Stimulated activated CD4-positive, alpha-beta T cell treated with anti-CD3 and anti-CD28 coated beads, Interleukin-4, amount 100 ng/mL, for 1 hour (primary cell): ENCODE data around the gene ROBO2.

Source experiments
- DNase-seq: peaks from one replicate; pipeline ENCODE4 v3.0.0-alpha.2; 2020

The ROBO2 gene

DNA sequence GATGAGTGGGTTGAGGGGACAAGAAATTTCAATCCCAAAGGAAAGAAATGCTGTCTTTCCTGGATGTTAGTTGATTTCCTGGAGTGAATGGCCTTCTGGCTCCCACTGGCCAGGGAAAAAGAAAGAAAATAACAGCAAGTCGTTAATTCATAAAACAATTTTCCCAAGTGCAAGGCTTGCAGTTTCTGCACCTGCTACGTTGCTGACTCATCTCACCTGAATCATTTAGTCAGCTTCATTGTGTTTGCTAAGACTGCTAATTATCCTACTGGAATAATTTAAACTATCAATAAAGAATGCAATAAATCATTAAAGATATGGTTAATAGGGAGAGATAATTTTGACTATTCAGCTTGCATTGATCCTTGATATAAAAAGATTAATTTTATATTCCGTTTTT, 387.6 kb downstream of the ROBO2 start:
- no peak for DNase-seq

DNA sequence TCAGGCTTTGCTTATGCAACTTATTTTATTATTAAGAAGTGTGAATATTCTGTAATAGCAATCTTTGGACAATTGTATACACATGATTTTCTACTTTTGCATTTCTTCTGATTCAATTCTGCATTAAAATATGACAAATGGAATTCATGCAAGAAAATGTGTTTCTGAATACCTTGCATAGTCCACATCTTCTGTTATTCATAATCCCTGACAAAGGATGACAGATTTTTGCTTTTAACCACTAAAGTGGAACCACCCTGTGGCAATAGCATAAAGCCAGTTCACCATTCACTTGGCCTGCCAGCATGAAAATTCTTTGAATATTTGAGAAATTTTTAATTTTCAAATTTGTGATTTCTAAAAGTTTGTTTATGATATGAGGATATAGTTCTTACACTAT, 397.0 kb downstream of the ROBO2 start:
- no peak for DNase-seq

DNA sequence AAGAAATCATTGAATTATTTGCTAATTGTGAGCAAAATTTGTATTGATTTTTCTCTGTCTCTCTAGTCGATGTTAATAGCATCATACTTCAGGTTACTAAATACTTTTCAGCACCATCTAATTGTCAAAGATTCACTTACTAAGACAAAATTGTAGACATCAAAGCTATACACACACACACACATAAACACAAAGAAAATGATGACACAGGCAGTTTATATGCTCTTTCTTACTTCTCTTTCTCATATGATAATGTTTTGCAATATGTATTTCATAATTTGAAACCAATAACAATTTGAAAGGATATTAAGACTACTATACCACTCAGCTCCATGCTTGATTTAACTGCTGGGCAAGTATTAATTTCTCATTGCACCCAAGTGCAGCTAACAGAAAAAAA, 406.2 kb downstream of the ROBO2 start:
- DNase-seq: no peak

DNA sequence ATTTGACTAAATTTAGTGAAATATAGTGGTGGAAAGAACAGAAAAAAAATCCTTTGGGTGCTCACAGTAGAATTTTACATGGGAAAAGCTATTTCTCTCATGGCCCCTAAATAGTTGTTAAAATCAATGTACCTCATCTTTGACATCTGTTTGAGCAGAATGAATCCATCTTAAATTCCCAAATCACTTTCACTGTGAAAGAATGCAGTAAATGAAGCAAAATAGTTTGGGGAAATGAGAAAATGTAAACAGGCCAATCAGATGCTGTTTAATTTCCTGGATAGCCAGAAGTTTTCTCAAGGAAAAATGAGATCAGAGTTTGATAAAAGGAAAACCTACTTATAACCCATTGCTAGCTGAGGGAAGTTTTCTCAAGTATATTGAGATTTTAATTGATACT, 406.9 kb downstream of the ROBO2 start:
- DNase-seq: no peak

DNA sequence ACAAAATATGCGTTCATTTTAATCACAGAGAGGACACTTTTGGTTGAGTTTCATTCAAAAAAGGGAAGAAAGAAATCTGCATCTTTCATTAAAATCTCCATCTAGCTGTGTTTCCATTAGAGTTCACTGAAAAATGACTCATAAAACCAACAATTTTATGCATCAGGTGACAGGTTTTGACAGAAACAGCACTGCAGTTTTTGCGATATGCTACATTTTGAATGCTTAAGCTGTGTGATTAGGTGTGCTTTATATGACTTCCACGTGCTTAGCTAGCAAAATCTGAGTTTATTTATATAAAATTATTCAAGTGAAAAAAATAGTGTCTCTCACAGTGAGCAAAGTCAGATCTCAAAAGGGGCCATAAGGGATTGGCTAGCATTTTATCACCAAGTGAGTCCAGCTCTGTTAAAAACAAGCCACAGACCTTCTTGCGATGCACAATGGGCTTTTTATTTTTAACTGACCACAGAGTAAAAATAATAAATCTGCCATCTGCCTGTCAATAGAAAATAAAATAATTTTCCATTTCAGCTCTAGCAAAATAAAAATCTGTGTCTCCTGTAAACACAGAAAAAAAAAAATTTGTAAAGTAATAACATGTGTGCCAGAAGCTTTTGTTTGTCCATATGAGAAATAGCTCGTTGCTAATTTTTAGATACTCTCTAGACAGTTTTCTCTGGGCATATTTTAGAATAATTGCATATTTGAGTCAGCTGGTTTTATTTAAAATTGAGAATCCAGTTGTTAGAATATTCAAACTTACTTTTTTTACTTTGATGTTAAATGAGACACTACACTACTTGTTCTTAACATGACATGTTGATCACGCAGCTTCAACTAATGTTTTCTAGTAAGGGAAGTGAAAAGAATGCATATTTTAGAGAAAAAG, 409.8 kb downstream of the ROBO2 start:
- no peak for DNase-seq

DNA sequence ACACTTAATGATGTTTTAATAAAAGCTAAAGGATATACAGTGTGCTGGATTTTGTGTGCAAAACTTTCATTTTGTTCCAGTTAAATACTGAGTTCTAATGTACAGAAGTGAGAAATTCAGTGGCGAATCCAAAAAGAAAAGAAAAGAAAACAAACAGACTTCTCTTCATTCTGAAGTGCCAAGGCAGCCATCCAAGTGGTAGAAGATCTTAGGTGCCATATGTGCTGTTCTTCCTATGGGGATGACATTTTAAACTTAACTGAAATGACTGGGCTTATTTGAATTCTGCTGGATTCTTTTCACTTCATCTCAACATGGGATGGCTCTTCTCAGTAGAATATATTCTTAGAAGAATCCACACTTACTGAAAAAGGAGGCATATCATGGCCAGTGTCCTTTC, 416.5 kb downstream of the ROBO2 start:
- no peak for DNase-seq

DNA sequence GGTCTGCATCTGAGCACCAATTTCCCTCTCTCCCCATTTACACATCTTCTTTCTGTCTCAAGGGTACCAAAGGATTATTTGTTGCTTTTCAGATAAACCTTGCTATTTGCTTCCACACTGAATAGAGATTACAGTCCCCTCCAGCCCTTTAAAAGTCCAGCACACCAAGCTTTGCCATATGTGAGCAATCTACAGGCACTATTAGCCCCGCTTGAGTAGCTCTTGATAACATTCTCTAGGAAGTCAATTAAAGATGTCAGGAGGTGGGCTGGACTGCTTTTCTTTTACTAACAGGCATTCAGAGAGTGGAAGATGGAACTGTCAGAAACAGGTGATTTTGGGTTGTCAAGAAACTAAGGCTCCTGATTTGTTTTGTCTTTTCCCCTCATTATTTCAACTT, 417.0 kb downstream of the ROBO2 start:
- DNase-seq: no peak

DNA sequence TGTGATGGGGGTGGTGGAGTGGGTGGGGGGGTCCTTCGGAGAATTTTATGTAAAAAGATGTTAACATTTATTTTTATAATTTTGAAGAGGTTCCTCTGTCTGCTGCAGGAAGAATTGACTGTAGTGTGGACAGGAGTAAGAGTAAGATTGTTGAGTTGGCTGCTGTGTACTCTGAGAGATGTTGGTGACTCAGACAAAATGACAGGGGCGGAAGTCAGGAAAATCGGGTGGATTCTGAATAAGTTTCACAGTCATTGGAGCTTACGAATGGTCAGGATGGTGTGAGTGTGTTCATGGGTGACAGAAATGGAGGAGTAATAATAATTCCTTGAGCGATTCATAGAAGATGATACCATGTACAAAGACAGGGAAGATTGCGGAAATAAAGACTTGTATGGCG, 420.0 kb downstream of the ROBO2 start:
- DNase-seq: no peak

DNA sequence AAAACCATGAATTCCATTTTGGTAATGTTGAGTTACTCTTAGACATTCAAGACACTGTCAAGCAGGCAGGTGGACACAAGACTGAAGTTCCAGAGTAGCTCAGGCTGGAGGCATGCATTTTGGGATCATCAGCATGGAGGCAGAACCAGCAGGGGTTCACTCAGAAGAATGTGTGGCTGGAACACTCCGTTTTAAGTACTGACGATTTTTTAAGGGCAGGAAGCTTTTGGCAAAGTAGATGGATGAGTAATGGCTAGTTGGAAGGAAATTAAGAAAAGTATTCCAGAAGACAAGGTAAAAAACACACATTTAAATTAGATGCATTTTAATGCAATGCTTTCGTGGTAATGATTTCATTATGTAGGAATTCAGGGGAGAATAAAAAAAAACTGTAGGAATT, 420.4 kb downstream of the ROBO2 start:
- DNase-seq: no peak

DNA sequence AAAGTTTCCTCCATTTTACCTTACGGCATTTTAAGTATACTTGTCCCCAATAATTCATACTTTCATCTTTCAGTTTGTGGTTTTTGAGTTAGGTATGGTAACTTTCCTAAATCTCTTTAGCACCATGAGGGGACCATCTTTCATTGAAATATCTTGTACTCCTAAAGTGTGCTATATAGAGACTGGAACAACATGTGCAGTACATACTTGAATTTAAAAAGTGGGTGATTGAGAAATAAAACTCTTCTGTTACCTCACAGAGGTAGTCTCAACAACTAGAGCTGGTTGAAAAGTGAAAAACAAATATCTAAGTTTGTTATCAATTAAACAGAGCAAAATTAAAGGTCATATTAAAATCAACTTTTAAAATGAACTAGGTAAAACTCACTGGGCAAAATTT, 423.1 kb downstream of the ROBO2 start:
- no peak for DNase-seq

DNA sequence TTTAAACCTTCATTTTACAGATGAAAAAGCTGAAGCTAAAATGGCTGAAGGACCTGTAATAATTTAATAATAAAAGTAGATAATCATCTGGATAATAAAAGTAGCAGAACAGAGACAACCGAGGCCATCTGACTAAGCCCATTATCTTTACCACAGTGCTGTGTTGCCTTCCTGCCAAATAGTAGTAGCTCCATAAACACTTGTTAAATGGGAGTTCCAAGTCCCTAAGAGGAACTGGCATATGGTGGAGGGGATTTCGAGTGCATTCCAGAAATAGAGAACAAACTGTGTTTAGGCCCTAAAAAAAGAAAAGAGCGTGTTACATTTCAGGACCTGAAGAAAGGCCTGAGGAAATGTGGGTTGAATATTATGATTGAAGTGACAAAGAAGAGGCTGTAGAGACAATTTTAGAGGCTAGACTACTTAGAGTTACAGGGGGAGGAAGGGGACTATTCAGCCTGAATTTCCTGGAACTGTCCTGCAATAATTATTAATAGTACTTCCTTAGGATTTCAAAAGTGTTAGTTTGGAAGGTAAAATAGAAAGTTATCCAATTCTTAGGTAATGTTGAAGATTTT, 424.3 kb downstream of the ROBO2 start:
- DNase-seq: no peak

DNA sequence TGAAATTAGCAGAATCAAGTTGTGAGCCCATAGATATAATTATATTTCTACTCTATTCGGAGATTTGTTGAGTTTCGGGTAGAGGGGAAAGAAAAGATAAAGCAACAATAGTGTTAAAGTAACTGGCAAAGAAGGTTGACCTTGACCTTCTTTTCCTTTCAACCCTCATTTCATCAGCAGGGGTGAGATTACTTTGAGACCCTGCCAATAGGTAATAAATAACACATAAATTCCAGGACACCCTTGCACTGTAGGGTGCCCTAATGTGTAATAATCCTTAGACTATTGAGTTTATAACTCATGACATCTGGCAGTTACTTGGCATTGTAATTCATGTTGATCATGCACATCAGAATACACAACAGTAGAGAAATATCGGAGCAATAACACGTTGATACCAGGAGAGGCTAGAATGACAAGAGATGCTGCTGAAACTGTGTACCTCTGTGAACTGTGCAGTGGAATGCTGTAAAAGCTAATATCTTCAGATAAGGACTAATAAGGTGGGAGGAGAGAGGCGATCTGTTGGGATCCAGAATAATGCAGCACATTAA, 426.7 kb downstream of the ROBO2 start:
- no peak for DNase-seq

DNA sequence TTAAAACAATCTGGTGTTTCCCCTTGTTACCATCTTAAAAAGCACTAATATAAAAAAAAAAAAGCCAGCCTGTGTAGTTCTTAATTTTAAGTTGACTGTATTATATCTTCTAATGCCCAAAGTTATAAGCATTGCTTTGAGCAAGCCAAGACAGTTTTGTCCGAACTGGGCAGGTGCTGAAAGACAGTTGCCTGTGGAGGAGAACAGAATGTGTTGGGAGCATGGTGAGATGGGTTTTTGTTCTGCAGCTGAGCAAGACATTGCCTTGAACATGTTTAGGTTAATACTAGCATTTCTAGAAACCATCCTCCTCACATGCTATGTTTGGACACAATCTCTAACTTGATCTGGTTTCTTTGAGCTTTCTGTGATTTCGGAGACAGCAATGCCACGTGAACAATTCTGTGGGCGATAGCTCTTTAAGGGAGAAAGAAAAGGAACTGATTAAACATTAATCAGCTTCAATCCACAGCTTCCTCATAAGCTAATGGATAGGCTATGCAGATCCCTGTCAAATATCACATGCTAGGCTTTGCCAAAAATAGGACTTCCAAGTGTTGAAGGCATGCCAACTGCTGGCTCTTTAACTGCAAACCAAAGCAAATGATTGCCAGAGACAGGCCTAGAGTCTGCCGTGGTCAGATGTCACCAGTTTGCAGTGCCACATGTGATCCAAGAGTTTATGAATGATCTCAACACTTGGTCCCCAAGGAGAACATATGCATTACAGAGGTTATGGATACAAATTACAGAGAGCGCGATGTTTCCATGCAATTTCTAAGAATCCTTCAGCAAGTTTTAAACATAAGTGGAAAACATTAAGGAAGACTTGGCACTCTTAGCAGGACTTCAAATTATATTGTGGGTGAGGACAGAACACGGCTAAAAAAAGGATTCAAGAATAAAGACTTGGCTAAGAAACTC, 428.1 kb downstream of the ROBO2 start:
- DNase-seq: no peak

DNA sequence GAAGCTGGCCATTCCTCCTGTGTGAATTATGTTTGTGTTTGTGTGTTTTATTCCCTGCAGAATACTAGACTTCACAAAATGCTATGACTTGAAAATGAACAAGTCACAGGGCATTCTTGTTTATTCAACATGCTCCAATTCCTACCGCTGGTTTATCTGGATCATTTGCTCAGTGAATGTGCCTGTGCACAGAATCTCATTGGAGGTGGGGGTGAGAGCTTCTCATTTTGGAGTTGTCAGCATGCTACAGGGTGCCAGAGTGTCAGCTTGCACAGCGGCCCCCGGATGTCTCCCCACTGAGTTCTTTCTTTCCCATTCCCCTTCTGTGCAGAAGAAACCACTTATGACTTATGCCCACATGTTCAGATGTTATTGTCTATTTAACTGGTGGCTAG, 428.7 kb downstream of the ROBO2 start:
- no peak for DNase-seq

DNA sequence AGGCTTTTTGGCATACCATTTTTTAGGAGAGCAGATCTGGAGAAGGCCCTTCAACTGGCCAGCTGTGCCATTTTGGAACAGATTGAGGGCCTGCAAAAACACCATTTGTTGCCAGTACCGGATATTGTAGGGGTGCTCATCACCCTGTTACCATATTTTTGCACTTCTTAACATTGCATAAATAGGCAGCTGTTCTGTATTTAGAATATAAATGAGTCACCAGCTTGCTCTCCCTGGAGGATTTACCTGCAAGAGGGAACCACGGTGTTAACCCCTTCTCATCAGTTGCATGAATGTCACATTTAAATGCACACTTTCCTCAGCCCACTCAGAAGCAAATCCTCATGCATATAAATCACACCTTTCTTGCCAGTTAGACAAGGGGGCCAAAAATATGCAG, 435.6 kb downstream of the ROBO2 start:
- DNase-seq: no peak

DNA sequence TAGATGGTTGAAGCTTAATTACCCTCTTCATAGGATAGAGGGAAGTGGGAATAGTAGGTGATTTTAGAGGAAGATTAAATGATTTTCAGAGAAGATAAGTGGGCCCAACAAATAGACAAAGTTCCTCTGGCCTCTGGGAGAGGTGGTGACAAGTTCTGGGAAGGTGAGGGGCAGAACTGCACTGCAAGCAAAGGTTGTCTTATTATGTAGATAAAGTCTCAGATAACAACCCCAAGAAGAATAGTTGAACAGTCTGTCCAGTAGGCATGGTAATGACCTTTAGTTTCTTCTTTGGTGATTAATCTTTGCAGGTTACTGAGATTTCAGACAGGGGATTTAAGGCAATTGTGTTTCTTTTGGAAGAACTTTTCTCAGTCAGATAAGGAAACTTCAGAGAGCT, 439.1 kb downstream of the ROBO2 start:
- no peak for DNase-seq

DNA sequence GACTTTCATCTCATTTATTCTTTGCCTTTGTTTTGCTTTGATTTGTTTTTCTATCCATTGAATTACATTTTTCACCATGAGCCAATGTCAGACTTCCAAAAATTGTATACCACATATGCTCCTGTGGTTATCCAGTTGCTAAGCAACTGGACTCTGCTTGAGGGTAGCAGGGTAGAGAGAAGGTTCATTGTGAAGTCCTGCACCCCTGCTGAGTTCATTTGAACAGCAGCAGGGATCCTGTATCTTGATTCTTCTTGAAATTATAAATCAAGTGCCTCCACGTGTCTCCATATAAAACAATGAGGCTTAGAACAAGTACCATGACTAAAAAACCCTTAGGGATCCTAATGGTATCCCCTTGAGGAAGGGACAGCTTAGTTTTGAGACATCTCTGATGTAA, 449.3 kb downstream of the ROBO2 start:
- DNase-seq: no peak

DNA sequence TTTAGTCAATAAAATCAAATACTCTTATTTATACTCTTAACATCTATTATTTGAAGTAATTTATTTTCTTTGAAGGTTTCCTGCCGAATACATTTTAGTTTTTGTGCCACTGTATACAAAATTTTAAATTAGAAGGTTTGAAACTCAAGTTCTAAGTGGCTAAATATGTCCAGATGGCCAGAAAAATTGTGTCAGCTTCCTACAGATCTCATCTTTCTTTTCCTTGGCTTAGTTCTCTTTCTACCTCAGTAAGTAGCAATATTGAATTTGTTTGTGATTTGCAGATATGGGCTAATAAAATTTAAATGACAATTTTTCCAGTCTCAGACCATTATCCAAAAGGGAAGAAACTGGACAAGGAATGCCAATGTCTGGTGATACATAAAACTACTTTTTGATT, 452.1 kb downstream of the ROBO2 start:
- no peak for DNase-seq

DNA sequence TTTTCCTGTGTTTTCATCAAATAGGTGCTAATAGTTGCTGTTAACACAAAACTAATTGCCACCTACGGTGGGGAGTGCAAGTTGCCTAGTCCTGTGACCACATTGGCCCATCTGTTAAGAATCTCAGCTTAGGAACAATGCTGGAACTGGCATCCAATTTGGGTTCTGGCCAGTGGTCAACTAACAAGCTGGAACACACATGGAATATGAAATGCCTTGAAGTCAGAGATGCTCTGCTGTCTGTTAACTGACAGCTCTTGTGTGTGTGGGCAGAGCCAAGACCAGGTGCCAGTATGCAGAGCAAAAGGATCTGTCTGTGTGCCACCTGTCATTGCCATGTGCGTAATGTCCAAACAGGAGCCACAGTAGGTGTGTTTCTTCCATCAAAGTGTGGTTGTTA, 460.8 kb downstream of the ROBO2 start:
- DNase-seq: no peak

DNA sequence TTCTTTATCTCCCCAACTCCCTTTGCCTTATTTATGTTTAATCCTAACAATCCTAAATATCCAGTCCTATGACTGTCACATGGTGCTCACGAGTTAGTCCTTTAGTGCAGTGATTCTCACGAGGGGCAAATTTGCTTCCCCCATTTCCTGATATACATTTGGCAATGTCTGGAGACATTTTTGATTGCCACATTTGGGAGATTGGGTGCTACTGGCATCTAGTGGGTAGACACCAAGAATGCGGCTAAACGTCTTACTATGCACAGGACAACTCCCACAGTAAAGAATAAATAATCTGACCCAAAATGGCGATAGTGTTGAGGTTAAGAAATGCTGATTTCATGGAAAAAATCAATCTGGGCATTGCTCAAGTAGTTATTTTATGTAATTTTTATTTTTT, 466.5 kb downstream of the ROBO2 start:
- DNase-seq: no peak

DNA sequence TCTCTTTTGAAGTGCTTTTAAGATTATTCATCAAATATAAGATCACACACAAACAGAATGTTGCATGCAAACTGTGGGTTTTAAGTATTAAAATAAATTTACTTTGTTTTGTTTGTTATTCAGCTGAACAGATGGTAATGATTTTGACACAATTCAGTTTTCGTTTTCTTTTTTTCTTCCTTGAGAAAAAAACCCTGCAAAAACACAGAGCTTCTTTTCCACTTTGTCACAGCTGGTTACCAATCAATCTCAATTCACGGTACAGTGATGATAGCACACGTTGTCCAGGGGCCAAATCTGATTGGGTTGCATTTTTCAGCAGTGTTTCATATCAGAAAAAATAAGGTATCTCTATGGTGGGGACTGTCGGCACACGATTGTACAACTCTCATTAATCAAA, 473.6 kb downstream of the ROBO2 start:
- DNase-seq: no peak

DNA sequence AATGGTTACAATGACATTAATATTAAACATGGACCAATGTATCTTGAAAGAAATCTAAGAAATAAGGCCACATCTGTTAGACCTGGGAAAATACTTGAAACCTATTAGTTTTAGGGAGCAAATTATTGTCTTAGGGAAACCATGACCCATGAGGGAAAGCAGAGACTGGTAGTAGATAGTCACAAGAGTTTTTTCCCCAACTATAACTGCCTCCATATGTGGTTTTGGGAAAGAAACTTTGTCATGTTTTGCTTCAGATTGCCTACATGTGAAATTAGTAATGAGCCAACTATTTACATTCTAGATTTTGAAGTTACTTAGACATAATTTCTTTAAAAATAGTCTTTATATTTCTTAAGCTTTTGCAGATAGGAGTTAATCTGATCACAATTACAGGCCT, 474.9 kb downstream of the ROBO2 start:
- no peak for DNase-seq

DNA sequence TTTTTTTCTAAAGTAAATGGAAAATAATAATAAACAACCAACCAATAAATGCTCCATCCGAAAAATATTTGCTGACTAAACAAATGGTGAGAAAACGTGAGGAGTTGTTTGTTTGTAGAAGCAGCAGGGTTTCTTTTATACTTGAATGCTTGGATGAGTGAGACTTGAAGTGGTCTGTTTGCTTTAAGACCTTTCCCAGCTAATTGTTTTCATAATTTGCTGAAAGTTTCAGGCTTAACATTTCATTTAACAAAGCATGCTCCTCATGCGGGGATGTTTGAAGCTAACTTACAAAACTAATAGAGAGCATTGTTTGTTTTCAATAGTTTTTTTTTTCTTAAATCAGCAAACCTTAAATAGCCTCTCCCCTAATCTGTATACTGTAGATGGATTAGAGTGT, 484.6 kb downstream of the ROBO2 start:
- no peak for DNase-seq
